Activated naive CD4-positive, alpha-beta T cell treated with anti-CD3 and anti-CD28 coated beads, Interleukin-2, amount 50 U/mL, for 72 hours (primary cell): ENCODE data around the gene FOXE3. TPM values are rescaled to one million over a fixed set of nuclear protein-coding genes. Genes with fewer than 3 reads are reported as not detected.
A peak's percentile ranks its signal among the peaks of the same experiment; 100 is the strongest.

ENCODE experiments used
- ATAC-seq, 2 donors: fragments of 150-1000 bp; cut with Tn5 transposase; 2 replicates each; pipeline ENCODE4 v1.10.0; 2021; ENCODE audit warnings: mild to moderate bottlenecking in 2 of 2, moderate library complexity in 2 of 2
- DNase-seq, 2 donors: peaks; one replicate each; pipeline ENCODE4 v3.0.0; 2021 to 2022; ENCODE audit warnings: low spot score in 2 of 2
- H3K27ac Mint-ChIP-seq, 2 donors: one replicate each; pipeline ENCODE4 v1.8.0; 2022; ENCODE audit warnings: mild to moderate bottlenecking in 2 of 2, mixed read lengths in 2 of 2
- H3K36me3 Mint-ChIP-seq, 2 donors: one replicate each; pipeline ENCODE4 v1.8.0; 2022; ENCODE audit warnings: mixed read lengths in 2 of 2
- H3K9me3 Mint-ChIP-seq, 2 donors: one replicate each; pipeline ENCODE4 v1.8.0; 2022; ENCODE audit warnings: mixed read lengths in 2 of 2
- total RNA-seq, 2 donors: library from RNA; stranded (reverse); gene quantifications; one replicate each; pipeline ENCODE4 v1.2.3, GENCODE V29; 2022

The FOXE3 gene
- total RNA-seq, 2 donors from 2014 or later = not detected

GRCh38 chr1:47420547-47420946 lies 4.5 kb downstream of the FOXE3 start:
- ATAC-seq = no peak
- Mint-ChIP-seq H3K36me3 (peaks cover 0 to 12% of the 10 kb centered on the region in 2 donors), H3K9me3 (no peaks in the 10 kb centered on the region), H3K27ac (no peak overlapping the region)
- no peak for DNase-seq

- DNase-seq (no peak), ATAC-seq (no peak)
- Mint-ChIP-seq H3K9me3 (no peaks in the 10 kb centered on the region), H3K27ac (no peak overlapping the region), H3K36me3 (no peaks in the 10 kb centered on the region)
Observed at GRCh38 chr1:47423872-47424271, 7.8 kb downstream of the FOXE3 start.

GRCh38 chr1:47424336-47424982 lies 8.4 kb downstream of the FOXE3 start:
- Mint-ChIP-seq H3K9me3 (no peaks in the 10 kb centered on the region), H3K27ac (no peak overlapping the region), H3K36me3 (no peaks in the 10 kb centered on the region)
- ATAC-seq = no peak
- no peak for DNase-seq

GRCh38 chr1:47431534-47431933 lies 15.4 kb downstream of the FOXE3 start:
- DNase-seq (no peak), ATAC-seq (no peak)
- peaks cover 6 to 18% of the 10 kb centered on the region in 2 donors for H3K36me3 Mint-ChIP-seq
- no peaks in the 10 kb centered on the region for H3K9me3 Mint-ChIP-seq
- no peak overlapping the region for H3K27ac Mint-ChIP-seq

- peak in 1 of 2 donors; percentile 68 for DNase-seq
- peak overlapping the region in 1 of 2 donors; percentile 9 for H3K27ac Mint-ChIP-seq
- H3K9me3 Mint-ChIP-seq = no peaks in the 10 kb centered on the region
- H3K36me3 Mint-ChIP-seq = peaks cover 6 to 21% of the 10 kb centered on the region in 2 donors
- ATAC-seq = peak; percentile 32 to 54
Observed at GRCh38 chr1:47432071-47433036, 16.3 kb downstream of the FOXE3 start.

GRCh38 chr1:47433037-47433421 lies 16.9 kb downstream of the FOXE3 start:
- Mint-ChIP-seq H3K36me3 (peaks cover 6 to 21% of the 10 kb centered on the region in 2 donors), H3K27ac (no peak overlapping the region), H3K9me3 (no peaks in the 10 kb centered on the region)
- DNase-seq = no peak
- no peak for ATAC-seq

- no peaks in the 10 kb centered on the region for H3K9me3 Mint-ChIP-seq
- DNase-seq (no peak), ATAC-seq (no peak)
Observed at GRCh38 chr1:47433477-47434050, 17.5 kb downstream of the FOXE3 start.

GRCh38 chr1:47434051-47434842 lies 18.2 kb downstream of the FOXE3 start:
- H3K36me3 Mint-ChIP-seq = peaks cover 6 to 21% of the 10 kb centered on the region in 2 donors
- no peak for ATAC-seq

More at GRCh38 chr1:47433477-47434050, 17.5 kb downstream of the FOXE3 start:
- no peak overlapping the region for H3K27ac Mint-ChIP-seq
- peaks cover 6 to 21% of the 10 kb centered on the region in 2 donors for H3K36me3 Mint-ChIP-seq

GRCh38 chr1:47435506-47436303 lies 19.6 kb downstream of the FOXE3 start:
- no peak for DNase-seq
- Mint-ChIP-seq H3K9me3 (no peaks in the 10 kb centered on the region), H3K27ac (no peak overlapping the region), H3K36me3 (peaks cover 6 to 21% of the 10 kb centered on the region in 2 donors)
- no peak for ATAC-seq

More at GRCh38 chr1:47434051-47434842, 18.2 kb downstream of the FOXE3 start:
- DNase-seq = no peak
- Mint-ChIP-seq H3K27ac (no peak overlapping the region), H3K9me3 (no peaks in the 10 kb centered on the region)

- no peaks in the 10 kb centered on the region for H3K9me3 Mint-ChIP-seq
- peaks cover 6 to 21% of the 10 kb centered on the region in 2 donors for H3K36me3 Mint-ChIP-seq
- DNase-seq = peak; percentile 86 to 87
- peak overlapping the region; percentile 90 to 95 for H3K27ac Mint-ChIP-seq
- ATAC-seq = peak; percentile 47 to 50
Observed at GRCh38 chr1:47436304-47436978, 20.4 kb downstream of the FOXE3 start.

- DNase-seq (no peak), ATAC-seq (peak; percentile 12 to 18)
- Mint-ChIP-seq H3K27ac (peak overlapping the region; percentile 90 to 95), H3K36me3 (peaks cover 6 to 21% of the 10 kb centered on the region in 2 donors), H3K9me3 (no peaks in the 10 kb centered on the region)
Observed at GRCh38 chr1:47436979-47437446, 20.9 kb downstream of the FOXE3 start.

- DNase-seq (peak; percentile 93 to 98), ATAC-seq (peak; percentile 90 to 92)
- Mint-ChIP-seq H3K9me3 (no peaks in the 10 kb centered on the region), H3K27ac (peak within 1 kb of the TSS; percentile 90 to 95), H3K36me3 (peaks cover 6 to 21% of the 10 kb centered on the region in 2 donors)
Observed at GRCh38 chr1:47437447-47438164, 21.5 kb downstream of the FOXE3 start, which contains the start of gene FOXD2. Gene FOXD2 (plus strand): TSS chr1:47438044. CDS start chr1:47438136, 92 bp downstream.

GRCh38 chr1:47438165-47439016 lies 22.3 kb downstream of the FOXE3 start:
- DNase-seq (peak in 1 of 2 donors; percentile 35), ATAC-seq (no peak)
- H3K9me3 Mint-ChIP-seq = no peaks in the 10 kb centered on the region
- H3K27ac Mint-ChIP-seq = no peak overlapping the region
- peaks cover 6 to 17% of the 10 kb centered on the region in 2 donors for H3K36me3 Mint-ChIP-seq
